ENCODE data around the gene B3GNT8. TPM values are rescaled to one million over a fixed set of nuclear protein-coding genes. Genes with fewer than 3 reads are reported as not detected.

The B3GNT8 gene
- total RNA-seq, 1 donor from 2014 or later, result 3.0 TPM

- no peaks in the 10 kb centered on the region for H3K36me3 Mint-ChIP-seq (ENCODE audit: low read depth, unreplicated experiment)
- Histone ChIP-seq H3K79me2 (ENCODE audit: insufficient read depth, low read length) (no peaks in the 10 kb centered on the region), H3K4me1 (ENCODE audit: insufficient read depth, low read length) (no peaks in the 10 kb centered on the region), H4K20me1 (ENCODE audit: insufficient read depth, low read length) (no peaks in the 10 kb centered on the region), H3K9me3 (ENCODE audit: insufficient read depth, low read depth, low read length) (no peaks in the 10 kb centered on the region), H2AFZ (ENCODE audit: low read depth, low read length) (no peak overlapping the region), H3K27me3 (ENCODE audit: insufficient read depth, low read length) (peaks cover 4% of the 10 kb centered on the region), H3K27ac (ENCODE audit: low read depth, low read length) (no peak overlapping the region), H3K9ac (ENCODE audit: low read length) (no peak overlapping the region), H3K4me3 (ENCODE audit: insufficient read depth, low read depth, low read length) (no peak overlapping the region), H3K4me2 (ENCODE audit: low read length) (no peak overlapping the region), H3K36me3 (ENCODE audit: insufficient read depth, low read length) (no peaks in the 10 kb centered on the region)
- H3K4me1 Mint-ChIP-seq (ENCODE audit: low read depth, unreplicated experiment), result no peaks in the 10 kb centered on the region
- H3K27ac Mint-ChIP-seq (ENCODE audit: unreplicated experiment), result no peak overlapping the region
- no peaks in the 10 kb centered on the region for H3K9me3 Mint-ChIP-seq (ENCODE audit: unreplicated experiment)
- peaks cover 36% of the 10 kb centered on the region for H3K27me3 Mint-ChIP-seq (ENCODE audit: low read depth, unreplicated experiment)
- no peak for FAIRE-seq
- no peak overlapping the region for H3K4me3 Mint-ChIP-seq (ENCODE audit: unreplicated experiment)
- TF ChIP-seq CTCF (IDR thresholded peaks at IDR 0.05; ENCODE audit: insufficient read depth, low read depth, low read length) (no peak), EZH2 (IDR thresholded peaks at IDR 0.05; ENCODE audit: insufficient read depth, low read length) (no peak)
- DNase-seq (ENCODE audit: low read depth), result no peak
Observed at GRCh38 chr19:41449865-41450178, 22.6 kb upstream of the B3GNT8 start.

DNA sequence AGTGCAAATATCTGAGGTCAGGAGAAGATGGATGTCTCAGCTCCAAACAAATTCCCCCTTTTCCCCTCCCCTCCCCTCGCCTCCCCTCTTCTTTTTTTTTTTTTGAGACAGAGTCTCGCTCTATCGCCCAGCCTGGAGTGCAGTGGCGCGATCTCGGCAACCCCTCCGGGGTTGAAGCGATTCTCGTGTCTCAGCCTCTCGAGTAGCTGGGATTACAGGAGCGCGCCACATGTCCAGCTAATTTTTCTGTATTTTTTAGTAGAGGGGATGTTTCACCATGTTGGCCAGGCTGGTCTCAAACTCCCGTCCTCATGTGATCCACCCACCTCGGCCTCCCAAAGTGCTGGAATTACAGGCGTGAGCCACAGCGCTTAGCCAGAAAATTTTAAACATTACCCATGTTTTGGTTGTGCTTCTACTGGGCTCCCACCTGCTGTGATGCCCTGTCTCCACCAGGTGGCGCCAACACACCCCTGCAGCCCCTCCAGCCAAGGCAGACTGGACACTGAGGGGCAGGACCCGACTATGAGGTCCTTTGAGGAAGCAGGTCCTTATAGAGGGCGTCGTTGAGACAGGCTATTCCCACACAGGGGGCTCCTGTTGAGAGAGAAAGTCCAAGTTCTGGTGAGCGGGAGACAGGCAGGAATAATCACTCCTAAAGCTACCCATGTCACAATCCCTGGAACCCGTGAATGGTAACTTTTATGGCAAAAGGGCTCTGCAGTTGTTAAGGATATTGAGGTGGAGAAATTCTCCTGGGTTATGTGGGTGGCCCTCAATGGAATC, 22.1 kb upstream of the B3GNT8 start:
- H3K4me3 Mint-ChIP-seq (ENCODE audit: unreplicated experiment), result peak overlapping the region; percentile 54
- peak; percentile 17 for DNase-seq (ENCODE audit: low read depth)
- no peak overlapping the region for H3K27ac ChIP-seq (ENCODE audit: low read depth, low read length)
- H3K36me3 Mint-ChIP-seq (ENCODE audit: low read depth, unreplicated experiment), result no peaks in the 10 kb centered on the region
- H3K4me3 ChIP-seq (ENCODE audit: insufficient read depth, low read depth, low read length), result no peak overlapping the region
- H3K4me1 ChIP-seq (ENCODE audit: insufficient read depth, low read length), result no peaks in the 10 kb centered on the region
- peak overlapping the region; percentile 68 for H3K4me2 ChIP-seq (ENCODE audit: low read length)
- peak overlapping the region; percentile 75 for H3K27ac Mint-ChIP-seq (ENCODE audit: unreplicated experiment)
- no peak for TF ChIP-seq EZH2 (IDR thresholded peaks at IDR 0.05; ENCODE audit: insufficient read depth, low read length)
- peak; percentile 97 for TF ChIP-seq CTCF (IDR thresholded peaks at IDR 0.05; ENCODE audit: insufficient read depth, low read depth, low read length)
- H3K27me3 ChIP-seq (ENCODE audit: insufficient read depth, low read length), result peaks cover 4% of the 10 kb centered on the region
- H3K9me3 ChIP-seq (ENCODE audit: insufficient read depth, low read depth, low read length), result no peaks in the 10 kb centered on the region
- H3K9me3 Mint-ChIP-seq (ENCODE audit: unreplicated experiment), result no peaks in the 10 kb centered on the region
- no peaks in the 10 kb centered on the region for H3K79me2 ChIP-seq (ENCODE audit: insufficient read depth, low read length)
- peak overlapping the region; percentile 48 for H3K9ac ChIP-seq (ENCODE audit: low read length)
- peak overlapping the region; percentile 45 for H2AFZ ChIP-seq (ENCODE audit: low read depth, low read length)
- no peaks in the 10 kb centered on the region for H3K4me1 Mint-ChIP-seq (ENCODE audit: low read depth, unreplicated experiment)
- peaks cover 35% of the 10 kb centered on the region for H3K27me3 Mint-ChIP-seq (ENCODE audit: low read depth, unreplicated experiment)
- no peaks in the 10 kb centered on the region for H4K20me1 ChIP-seq (ENCODE audit: insufficient read depth, low read length)
- no peak for FAIRE-seq
- no peaks in the 10 kb centered on the region for H3K36me3 ChIP-seq (ENCODE audit: insufficient read depth, low read length)

- Mint-ChIP-seq H3K36me3 (ENCODE audit: low read depth, unreplicated experiment) (no peaks in the 10 kb centered on the region), H3K27me3 (ENCODE audit: low read depth, unreplicated experiment) (peaks cover 40% of the 10 kb centered on the region), H3K9me3 (ENCODE audit: unreplicated experiment) (no peaks in the 10 kb centered on the region), H3K4me3 (ENCODE audit: unreplicated experiment) (no peak overlapping the region), H3K4me1 (ENCODE audit: low read depth, unreplicated experiment) (no peaks in the 10 kb centered on the region), H3K27ac (ENCODE audit: unreplicated experiment) (no peak overlapping the region)
- Histone ChIP-seq H3K9ac (ENCODE audit: low read length) (no peak overlapping the region), H3K9me3 (ENCODE audit: insufficient read depth, low read depth, low read length) (no peaks in the 10 kb centered on the region), H3K4me3 (ENCODE audit: insufficient read depth, low read depth, low read length) (no peak overlapping the region), H2AFZ (ENCODE audit: low read depth, low read length) (no peak overlapping the region), H3K4me2 (ENCODE audit: low read length) (no peak overlapping the region), H3K79me2 (ENCODE audit: insufficient read depth, low read length) (no peaks in the 10 kb centered on the region), H4K20me1 (ENCODE audit: insufficient read depth, low read length) (no peaks in the 10 kb centered on the region), H3K27ac (ENCODE audit: low read depth, low read length) (no peak overlapping the region), H3K27me3 (ENCODE audit: insufficient read depth, low read length) (peaks cover 4% of the 10 kb centered on the region), H3K4me1 (ENCODE audit: insufficient read depth, low read length) (no peaks in the 10 kb centered on the region), H3K36me3 (ENCODE audit: insufficient read depth, low read length) (no peaks in the 10 kb centered on the region)
- DNase-seq (ENCODE audit: low read depth) (no peak), FAIRE-seq (no peak)
- TF ChIP-seq EZH2 (IDR thresholded peaks at IDR 0.05; ENCODE audit: insufficient read depth, low read length) (no peak), CTCF (IDR thresholded peaks at IDR 0.05; ENCODE audit: insufficient read depth, low read depth, low read length) (no peak)
Observed at GRCh38 chr19:41447732-41448332, 20.7 kb upstream of the B3GNT8 start.

Measured in astrocyte (in vitro differentiated cells and primary cell).